Peyer's patch (tissue), 4 donors: Measurements from ENCODE around the gene PLCE1. TPM values are rescaled to one million over a fixed set of nuclear protein-coding genes. Genes with fewer than 3 reads are reported as not detected.

ENCODE experiments used
- DNase-seq, 3 donors: peaks; one replicate each; pipeline ENCODE4 v3.0.0-alpha.2; 2017 to 2019
- H3K27ac ChIP-seq, 4 donors: fragments of 200-600 bp; sonication (generic); one replicate each; pipeline ENCODE4 v1.5.1; 2016 to 2019
- H3K27me3 ChIP-seq, 2 donors: fragments of 200-600 bp; sonication (generic); one replicate each; pipeline ENCODE4 v1.5.1; 2019
- H3K36me3 ChIP-seq, 3 donors: fragments of 200-600 bp; sonication (generic); one replicate each; pipeline ENCODE4 v1.5.1; 2016 to 2019
- H3K4me1 ChIP-seq, 4 donors: fragments of 200-600 bp; sonication (generic); one replicate each; pipeline ENCODE4 v1.5.1; 2016 to 2019
- H3K4me3 ChIP-seq, 4 donors: fragments of 200-600 bp; sonication (generic); 1 replicate in 3 of 4; 2 replicates in 1 of 4; pipeline ENCODE4 v1.5.1; 2016 to 2019; ENCODE audit warnings: mild to moderate bottlenecking in 1 of 4
- H3K9me3 ChIP-seq, 4 donors: fragments of 200-600 bp; sonication (generic); one replicate each; pipeline ENCODE4 v1.5.1; 2016 to 2019; ENCODE audit warnings: mild to moderate bottlenecking in 1 of 4
- CTCF ChIP-seq, 6 experiments: fragments of 450-650 bp in 4 of 6; fragments of 200-600 bp in 2 of 6; sonication (generic) in 1 of 6; IDR thresholded peaks; one replicate each; pipeline ENCODE4 v1.5.1; 2017 to 2019; ENCODE audit warnings: antibody characterized with exemption in 6 of 6, mild to moderate bottlenecking in 3 of 6, moderate library complexity in 1 of 6
- POLR2A ChIP-seq, 2 donors: fragments of 450-650 bp; IDR thresholded peaks; one replicate each; pipeline ENCODE4 v1.5.1; 2017; ENCODE audit warnings: antibody characterized with exemption in 2 of 2, mild to moderate bottlenecking in 2 of 2, moderate library complexity in 2 of 2
- total RNA-seq, 4 donors: library from RNA; depleted of rRNA; stranded (reverse); fragments of >200 nt; gene quantifications; one replicate each; pipeline ENCODE4 v1.1.0, GENCODE V29; 2016

The PLCE1 gene
- total RNA-seq, result 10 to 100 TPM; 15.4 to 42.9 (median 33.5) TPM

- Histone ChIP-seq H3K27me3 (no peaks in the 10 kb centered on the region), H3K4me1 (peaks cover 0 to 18% (median 0%) of the 10 kb centered on the region in 4 donors), H3K27ac (peak within 1 kb of the TSS in 3 of 4 donors; percentile 25 to 77 (median 72)), H3K9me3 (no peaks in the 10 kb centered on the region), H3K4me3 (peak within 1 kb of the TSS; percentile 42 to 67 (median 54)), H3K36me3 (no peaks in the 10 kb centered on the region)
- peak in 2 of 3 donors; percentile 69 to 82 for DNase-seq
- TF ChIP-seq POLR2A (IDR thresholded peaks at IDR 0.05), result peak; percentile 37 to 52
- peak in 2 of 6 experiments; percentile 21 to 29 for TF ChIP-seq CTCF (IDR thresholded peaks at IDR 0.05)
Observed at GRCh38 chr10:93993782-93994437, at the start of gene PLCE1. Gene PLCE1, plus strand, starts transcription at chr10:93993931. Its CDS starts 37,116 bp downstream, at chr10:94031047.

- no peaks in the 10 kb centered on the region for H3K36me3 ChIP-seq
- H3K27ac ChIP-seq, result no peak overlapping the region
- no peaks in the 10 kb centered on the region for H3K27me3 ChIP-seq
- H3K9me3 ChIP-seq, result no peaks in the 10 kb centered on the region
- no peak for TF ChIP-seq POLR2A (IDR thresholded peaks at IDR 0.05)
- no peak for TF ChIP-seq CTCF (IDR thresholded peaks at IDR 0.05)
- H3K4me1 ChIP-seq, result no peaks in the 10 kb centered on the region
- DNase-seq, result no peak
- no peak overlapping the region for H3K4me3 ChIP-seq
Observed at GRCh38 chr10:93945819-93946218, 47.9 kb upstream of the PLCE1 start.

- no peaks in the 10 kb centered on the region for H3K4me1 ChIP-seq
- H3K9me3 ChIP-seq, result no peaks in the 10 kb centered on the region
- H3K4me3 ChIP-seq, result no peak overlapping the region
- no peaks in the 10 kb centered on the region for H3K27me3 ChIP-seq
- DNase-seq, result no peak
- no peaks in the 10 kb centered on the region for H3K36me3 ChIP-seq
- H3K27ac ChIP-seq, result no peak overlapping the region
- no peak for TF ChIP-seq POLR2A (IDR thresholded peaks at IDR 0.05)
Observed at GRCh38 chr10:93947055-93947454, 46.7 kb upstream of the PLCE1 start.

- Histone ChIP-seq H3K9me3 (no peaks in the 10 kb centered on the region), H3K27ac (no peak overlapping the region), H3K27me3 (no peaks in the 10 kb centered on the region), H3K4me1 (no peaks in the 10 kb centered on the region), H3K4me3 (no peak overlapping the region), H3K36me3 (no peaks in the 10 kb centered on the region)
- DNase-seq, result no peak
- TF ChIP-seq POLR2A (IDR thresholded peaks at IDR 0.05), result no peak
- no peak for TF ChIP-seq CTCF (IDR thresholded peaks at IDR 0.05)
Observed at GRCh38 chr10:93947524-93947923, 46.2 kb upstream of the PLCE1 start.

- Histone ChIP-seq H3K9me3 (no peaks in the 10 kb centered on the region), H3K4me1 (no peaks in the 10 kb centered on the region), H3K27ac (no peak overlapping the region), H3K36me3 (no peaks in the 10 kb centered on the region), H3K4me3 (no peak overlapping the region), H3K27me3 (no peaks in the 10 kb centered on the region)
- TF ChIP-seq CTCF (IDR thresholded peaks at IDR 0.05), result no peak
- TF ChIP-seq POLR2A (IDR thresholded peaks at IDR 0.05), result no peak
- DNase-seq, result no peak
Observed at GRCh38 chr10:93951905-93952304, 41.8 kb upstream of the PLCE1 start.

GRCh38 chr10:93954299-93954698 lies 39.4 kb upstream of the PLCE1 start:
- no peak for DNase-seq
- H3K27ac ChIP-seq, result no peak overlapping the region
- no peak for TF ChIP-seq POLR2A (IDR thresholded peaks at IDR 0.05)
- no peak for TF ChIP-seq CTCF (IDR thresholded peaks at IDR 0.05)
- no peaks in the 10 kb centered on the region for H3K36me3 ChIP-seq
- H3K4me1 ChIP-seq, result no peaks in the 10 kb centered on the region
- H3K9me3 ChIP-seq, result no peaks in the 10 kb centered on the region
- H3K4me3 ChIP-seq, result no peak overlapping the region
- no peaks in the 10 kb centered on the region for H3K27me3 ChIP-seq
